Stimulated activated CD4-positive, alpha-beta T cell treated with anti-CD3 and anti-CD28 coated beads, Interleukin-1b, Interleukin-23, amount 100 ng/mL, for 4 hours (primary cell): ENCODE results near the gene DOCK2.
"Not testable (repeated sequence)": the region's sequence is repeated elsewhere in the genome, so short reads cannot be mapped to it uniquely, and the experiment has no call there.

Experiments
- DNase-seq, 2 donors: peaks; one replicate each; pipeline ENCODE4 v3.0.0-alpha.2; 2020; ENCODE audit warnings: low read depth in 2 of 2

DOCK2 gene

GRCh38 chr5:169756071-169756765 lies 119.1 kb downstream of the DOCK2 start:
- no peak for DNase-seq

GRCh38 chr5:169757016-169757415 lies 119.9 kb downstream of the DOCK2 start:
- DNase-seq: no peak

- no peak for DNase-seq
Observed at GRCh38 chr5:169758886-169759285, 121.8 kb downstream of the DOCK2 start.

GRCh38 chr5:169760229-169760628 lies 123.2 kb downstream of the DOCK2 start:
- DNase-seq: no peak

GRCh38 chr5:169762338-169763095 lies 125.4 kb downstream of the DOCK2 start:
- no peak for DNase-seq

- no peak for DNase-seq
Observed at GRCh38 chr5:169763376-169764017, 126.4 kb downstream of the DOCK2 start.

GRCh38 chr5:169764018-169764378 lies 126.9 kb downstream of the DOCK2 start:
- no peak for DNase-seq

- DNase-seq: no peak
Observed at GRCh38 chr5:169765176-169765996, 128.3 kb downstream of the DOCK2 start.

GRCh38 chr5:169766943-169767342 lies 129.9 kb downstream of the DOCK2 start:
- DNase-seq: not testable (repeated sequence)

GRCh38 chr5:169767938-169768337 lies 130.9 kb downstream of the DOCK2 start:
- DNase-seq: no peak

- DNase-seq: no peak
Observed at GRCh38 chr5:169768416-169768815, 131.3 kb downstream of the DOCK2 start.

GRCh38 chr5:169770109-169770508 lies 133.0 kb downstream of the DOCK2 start:
- no peak for DNase-seq

GRCh38 chr5:169772256-169772655 lies 135.2 kb downstream of the DOCK2 start:
- DNase-seq: no peak

GRCh38 chr5:169772688-169773087 lies 135.6 kb downstream of the DOCK2 start:
- no peak for DNase-seq

- DNase-seq: no peak
Observed at GRCh38 chr5:169777159-169777558, 140.1 kb downstream of the DOCK2 start.

GRCh38 chr5:169778622-169779596 lies 141.8 kb downstream of the DOCK2 start:
- no peak for DNase-seq

GRCh38 chr5:169781420-169782345 lies 144.6 kb downstream of the DOCK2 start:
- DNase-seq: no peak

GRCh38 chr5:169785771-169786618 lies 148.9 kb downstream of the DOCK2 start:
- DNase-seq: no peak

GRCh38 chr5:169788168-169788567 lies 151.1 kb downstream of the DOCK2 start:
- DNase-seq: no peak
